NCI-H524 (cell line): ENCODE results near the gene NBPF11.
"Not testable (repeated sequence)": the region's sequence is repeated elsewhere in the genome, so short reads cannot be mapped to it uniquely, and the experiment has no call there.

Source experiments
- DNase-seq, 2 experiments: peaks; one replicate each; lab custom pipeline; 2025; lab: John Stamatoyannopoulos, UW

Gene NBPF11

DNA sequence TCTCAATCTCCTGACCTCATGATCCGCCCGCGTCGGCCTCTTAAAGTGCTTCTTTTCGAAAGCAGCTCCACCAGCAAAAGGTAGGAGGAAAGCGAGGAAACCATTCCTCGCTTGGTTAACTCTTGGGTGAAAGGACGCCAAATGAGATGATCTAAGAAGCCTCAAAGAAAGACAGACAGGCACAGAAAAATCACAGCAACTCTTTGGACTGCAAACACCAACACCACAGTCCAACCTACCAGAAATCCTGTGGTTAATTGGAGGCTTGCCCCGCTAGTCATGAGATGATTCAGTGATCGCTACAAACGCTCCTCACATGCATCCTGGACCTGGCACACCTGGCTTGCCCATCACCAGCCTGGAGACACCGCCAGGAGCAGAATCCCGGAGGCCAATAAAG is 1.1 kb downstream of the NBPF11 start:
- DNase-seq = not testable (repeated sequence)

DNA sequence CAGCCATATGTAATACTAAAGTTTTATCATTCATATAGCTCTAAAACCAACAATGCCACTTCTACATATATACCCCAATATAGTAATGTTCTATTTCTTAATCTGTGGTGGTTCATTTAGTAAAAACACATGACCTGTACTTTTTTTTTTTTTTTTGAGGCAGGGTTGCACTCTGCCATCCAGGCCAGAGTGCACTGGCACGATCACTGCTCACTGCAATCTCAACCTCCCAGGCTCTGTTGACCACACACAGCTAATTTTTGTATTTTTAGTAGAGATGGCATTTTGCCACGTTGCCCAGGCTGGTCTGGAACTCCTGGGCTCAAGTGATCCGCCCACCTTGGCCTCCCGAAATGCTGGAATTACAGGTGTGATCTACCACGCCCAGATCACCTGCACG is 2.1 kb downstream of the NBPF11 start:
- not testable (repeated sequence) for DNase-seq

DNA sequence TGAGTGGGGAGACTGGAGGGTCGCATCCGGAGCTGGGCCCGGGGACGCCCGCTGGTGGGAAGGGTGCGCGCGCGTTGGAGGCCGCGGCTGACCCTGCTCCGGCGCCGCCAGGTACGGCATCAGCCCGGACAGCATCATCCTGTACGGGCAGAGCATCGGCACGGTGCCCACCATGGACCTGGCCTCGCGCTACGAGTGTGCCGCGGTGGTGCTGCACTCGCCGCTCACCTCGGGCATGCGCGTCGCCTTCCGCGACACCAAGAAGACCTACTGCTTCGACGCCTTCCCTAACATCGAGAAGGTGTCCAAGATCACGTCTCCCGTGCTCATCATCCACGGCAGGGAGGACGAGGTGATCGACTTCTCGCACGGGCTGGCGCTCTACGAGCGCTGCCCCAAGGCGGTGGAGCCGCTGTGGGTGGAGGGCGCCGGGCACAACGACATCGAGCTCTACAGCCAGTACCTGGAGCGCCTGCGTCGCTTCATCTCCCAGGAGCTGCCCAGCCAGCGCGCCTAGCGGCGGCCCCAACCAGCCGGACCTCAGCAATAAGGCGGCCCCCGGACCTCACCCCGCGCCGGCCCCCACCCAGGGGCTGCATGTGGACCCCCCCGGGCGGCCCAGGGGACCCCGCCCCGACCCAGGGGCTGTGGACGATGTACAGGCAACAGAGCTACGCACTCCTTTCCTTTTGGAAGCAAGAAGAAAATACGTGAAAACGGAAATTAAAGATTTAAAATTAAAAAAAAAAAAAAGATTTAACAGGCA is 2.8 kb downstream of the NBPF11 start:
- DNase-seq = not testable (repeated sequence)

GRCh38 chr1:148147052-148147838 is 4.8 kb downstream of the NBPF11 start:
- not testable (repeated sequence) for DNase-seq

- DNase-seq = not testable (repeated sequence)
These were observed 5.7 kb downstream of the NBPF11 start for GRCh38 chr1:148146191-148146997.

DNA sequence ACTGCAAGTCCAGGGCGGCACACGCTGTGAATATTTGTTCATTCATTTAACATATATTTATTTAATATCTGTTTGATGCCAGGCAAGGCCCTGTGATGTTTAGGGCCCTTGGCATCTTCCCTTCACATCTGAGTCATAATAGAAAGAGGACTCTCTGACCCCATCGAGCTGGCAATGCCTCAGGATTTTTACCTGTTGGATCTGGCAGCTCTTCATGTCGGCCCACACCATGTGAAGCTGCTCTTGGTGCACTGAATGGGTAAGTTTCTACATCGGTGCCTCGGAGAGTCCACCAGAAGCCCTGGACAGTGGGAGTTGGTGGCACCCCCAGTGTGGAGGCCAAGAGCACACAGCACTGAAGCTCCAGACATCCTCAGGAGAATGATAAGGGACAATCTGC is 8.9 kb downstream of the NBPF11 start:
- not testable (repeated sequence) for DNase-seq

DNA sequence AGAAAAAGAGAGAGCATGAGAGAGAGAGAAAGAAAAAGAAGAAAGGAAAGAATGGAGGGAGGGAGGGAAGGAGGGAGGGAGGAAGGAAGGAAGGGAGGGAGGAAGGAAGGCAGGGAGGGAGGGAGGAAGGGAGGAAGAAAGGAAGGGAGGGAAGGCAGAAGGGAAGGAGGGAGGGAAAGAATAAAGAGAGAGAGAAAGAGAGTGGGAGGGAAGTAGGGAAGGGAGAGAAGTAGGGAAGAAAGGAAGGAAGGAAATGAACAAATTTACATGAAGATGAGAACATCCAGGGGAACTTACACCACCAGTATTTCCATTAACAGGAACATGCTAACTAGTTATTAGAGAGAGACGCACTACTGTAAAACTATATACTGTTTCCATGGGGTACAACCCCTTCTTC is 10.1 kb downstream of the NBPF11 start:
- not testable (repeated sequence) for DNase-seq

DNA sequence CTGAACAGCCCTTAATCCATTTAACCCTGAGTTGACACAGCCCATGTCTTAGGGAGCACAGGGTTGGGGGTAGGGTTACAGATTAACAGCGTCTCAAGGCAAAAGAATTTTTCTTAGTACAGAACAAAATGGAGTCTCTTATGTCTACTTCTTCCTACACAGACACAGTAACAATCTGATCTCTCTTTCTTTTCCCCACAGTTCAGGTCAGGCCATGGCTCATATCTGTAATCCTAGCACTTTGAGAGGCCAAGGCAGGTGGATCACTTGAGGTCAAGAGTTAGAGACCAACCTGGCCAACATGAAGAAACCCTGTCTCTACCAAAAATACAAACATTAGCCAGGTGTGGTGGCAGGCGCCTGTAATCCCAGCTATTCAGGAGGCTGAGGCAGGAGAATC is 13.5 kb downstream of the NBPF11 start:
- DNase-seq = not testable (repeated sequence)

GRCh38 chr1:148122341-148122740 is 29.7 kb downstream of the NBPF11 start:
- DNase-seq = not testable (repeated sequence)

- not testable (repeated sequence) for DNase-seq
These were observed 31.7 kb downstream of the NBPF11 start for GRCh38 chr1:148120395-148120794.

DNA sequence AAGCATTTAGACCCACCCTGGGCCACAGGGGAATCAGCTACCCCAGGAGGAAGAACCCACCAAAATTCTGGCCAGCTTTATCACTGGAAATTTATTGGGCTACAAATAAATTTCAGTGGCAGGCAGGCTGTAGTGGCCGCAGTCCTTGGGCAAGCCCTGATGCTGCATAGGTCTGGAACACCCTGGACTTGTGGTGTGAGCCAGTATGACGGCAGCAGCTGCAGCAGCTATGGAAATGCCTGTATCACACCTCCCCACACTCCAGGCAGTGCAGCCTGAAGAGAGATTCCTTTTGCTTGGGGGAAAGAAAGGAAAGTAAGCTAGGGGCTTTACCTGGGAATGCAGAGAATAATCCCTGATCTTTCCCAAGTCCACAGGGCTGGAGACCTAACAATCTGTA is 56.3 kb downstream of the NBPF11 start:
- not testable (repeated sequence) for DNase-seq

DNA sequence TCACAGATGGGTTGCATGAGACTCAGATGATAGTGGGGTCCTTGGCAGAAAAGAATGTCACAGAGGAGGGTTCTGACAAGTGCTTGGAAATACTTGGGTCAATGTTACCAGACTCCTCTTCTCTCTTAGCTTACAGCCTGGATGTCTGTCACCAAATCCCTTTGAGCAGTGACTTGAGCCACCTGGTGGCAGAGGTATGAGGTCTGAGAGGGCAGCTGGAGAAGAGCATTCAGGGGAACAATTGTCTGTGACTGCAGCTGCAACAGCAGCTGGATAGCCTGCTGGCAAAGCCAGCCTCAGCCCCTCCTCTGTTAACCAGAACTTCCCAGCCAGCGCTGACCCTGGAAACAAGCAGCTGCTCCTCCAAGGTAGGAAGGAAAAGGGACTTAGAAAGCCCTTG is 65.9 kb downstream of the NBPF11 start:
- peak in 1 of 2 experiments; percentile 16 for DNase-seq

GRCh38 chr1:148081205-148081604 is 70.9 kb downstream of the NBPF11 start:
- not testable (repeated sequence) for DNase-seq

DNA sequence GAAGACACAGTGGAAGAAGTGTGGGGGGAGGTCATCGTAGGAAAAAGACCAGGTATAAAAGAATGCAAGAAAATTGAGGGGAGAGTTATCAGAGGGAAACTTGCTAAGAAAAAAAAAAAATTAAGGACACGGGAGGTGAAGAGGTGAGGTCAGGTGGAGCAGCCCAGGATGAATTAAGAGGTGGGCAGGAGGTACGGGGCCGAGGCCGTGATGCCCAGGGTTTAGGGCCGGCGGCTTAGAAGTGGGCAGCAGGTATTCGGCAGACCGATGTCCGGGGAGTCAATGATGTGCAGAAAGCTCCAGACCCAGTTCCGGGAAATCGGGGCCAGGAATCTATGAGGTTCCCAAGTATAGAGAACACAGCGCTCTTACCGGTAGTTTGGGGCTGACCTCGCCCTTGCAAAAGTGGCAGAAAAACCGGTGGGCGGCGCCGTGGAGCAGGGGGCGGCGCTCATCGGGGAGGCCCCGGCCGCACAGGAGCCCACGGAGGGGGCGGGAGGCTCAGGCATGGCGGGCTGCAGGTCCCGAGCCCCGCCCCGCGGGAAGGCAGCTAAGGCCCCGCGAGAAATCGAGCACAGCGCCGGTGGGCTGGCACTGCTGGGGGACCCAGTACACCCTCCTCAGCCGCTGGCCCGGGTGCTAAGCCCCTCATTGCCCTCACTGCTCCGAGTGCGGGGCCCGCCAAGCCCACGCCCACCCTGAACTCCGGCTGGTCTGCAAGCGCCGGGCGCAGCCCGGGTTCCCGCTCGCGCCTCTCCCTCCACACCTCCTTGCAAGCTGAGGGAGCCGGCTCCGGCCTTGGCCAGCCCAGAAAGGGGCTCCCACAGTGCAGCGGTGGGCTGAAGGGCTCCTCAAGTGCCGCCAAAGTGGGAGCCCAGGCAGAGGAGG is 73.2 kb downstream of the NBPF11 start:
- not testable (repeated sequence) for DNase-seq

- DNase-seq = not testable (repeated sequence)
These were observed 74.0 kb downstream of the NBPF11 start for GRCh38 chr1:148078090-148078489.

DNA sequence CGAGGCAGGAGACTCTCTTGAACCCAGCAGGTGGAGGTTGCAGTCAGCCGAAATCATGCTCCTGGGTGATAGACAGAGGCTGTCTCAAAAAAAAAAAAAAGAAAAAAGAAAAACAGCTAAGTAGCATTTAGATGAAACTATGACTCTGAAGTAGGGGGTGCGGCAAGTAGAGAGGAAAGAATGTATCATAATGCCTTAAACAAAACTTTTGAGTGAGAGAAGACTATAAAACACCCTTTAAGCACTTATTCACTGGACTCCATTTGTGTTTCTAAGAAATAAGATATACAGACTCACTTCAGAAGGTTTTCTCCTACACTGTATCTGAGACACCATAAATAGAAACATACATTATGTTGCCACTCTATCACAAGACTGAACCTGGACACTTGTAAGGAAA is 74.6 kb downstream of the NBPF11 start:
- not testable (repeated sequence) for DNase-seq

DNA sequence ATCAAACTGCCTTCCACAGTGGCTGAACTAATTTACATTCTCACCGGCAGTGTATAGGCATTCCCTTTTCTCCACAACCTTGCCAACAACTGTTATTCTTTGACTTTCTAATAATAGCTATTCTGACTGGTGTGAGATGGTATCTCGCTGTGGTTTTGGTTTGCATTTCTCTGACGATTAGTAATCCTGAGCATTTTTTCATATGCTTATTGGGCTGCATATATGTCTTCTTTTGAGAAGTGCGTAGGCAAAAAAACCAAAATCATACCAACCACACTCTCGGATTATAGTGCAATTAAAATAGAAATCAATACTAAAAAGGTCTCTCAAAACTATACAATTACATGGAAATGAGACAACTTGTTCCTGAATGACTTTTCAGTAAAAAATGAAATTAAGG is 78.7 kb downstream of the NBPF11 start:
- DNase-seq = not testable (repeated sequence)

DNA sequence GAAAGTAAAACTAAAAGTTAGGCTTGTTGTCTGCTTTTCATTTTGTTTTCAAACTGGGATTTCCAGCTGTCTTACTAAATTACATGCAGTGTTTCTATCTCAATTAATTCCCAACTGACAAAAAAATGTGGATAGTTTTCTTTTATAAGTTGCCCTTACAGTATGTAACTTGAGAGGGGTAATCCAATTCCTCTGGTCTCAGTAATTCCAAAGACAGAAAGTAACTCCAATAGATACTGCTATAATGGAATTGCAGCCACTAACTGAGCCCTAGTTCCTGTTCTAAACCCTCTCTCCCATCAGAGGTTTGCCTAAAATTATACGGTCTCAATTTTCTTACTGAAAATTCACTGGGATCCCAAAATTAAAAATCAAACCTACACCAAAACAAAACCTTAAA is 83.5 kb downstream of the NBPF11 start:
- not testable (repeated sequence) for DNase-seq

DNA sequence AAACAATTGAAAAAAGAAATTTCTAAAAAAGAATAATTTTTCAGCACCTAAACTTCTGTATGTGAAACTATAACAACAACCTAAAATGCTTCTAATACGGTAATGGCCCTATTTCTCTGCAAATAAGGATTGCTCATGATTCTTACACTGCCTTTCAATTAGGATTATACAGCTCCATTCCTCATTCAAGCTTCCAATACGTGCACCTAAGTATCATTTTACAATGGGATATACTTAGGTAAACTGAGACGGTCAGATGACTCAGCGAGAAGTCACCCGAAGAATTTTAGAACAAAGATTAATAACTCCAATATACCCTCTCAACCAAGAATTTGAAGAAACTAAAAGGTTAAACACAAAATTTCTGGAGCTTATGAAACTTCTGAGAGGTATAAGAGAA is 83.9 kb downstream of the NBPF11 start:
- DNase-seq = not testable (repeated sequence)

DNA sequence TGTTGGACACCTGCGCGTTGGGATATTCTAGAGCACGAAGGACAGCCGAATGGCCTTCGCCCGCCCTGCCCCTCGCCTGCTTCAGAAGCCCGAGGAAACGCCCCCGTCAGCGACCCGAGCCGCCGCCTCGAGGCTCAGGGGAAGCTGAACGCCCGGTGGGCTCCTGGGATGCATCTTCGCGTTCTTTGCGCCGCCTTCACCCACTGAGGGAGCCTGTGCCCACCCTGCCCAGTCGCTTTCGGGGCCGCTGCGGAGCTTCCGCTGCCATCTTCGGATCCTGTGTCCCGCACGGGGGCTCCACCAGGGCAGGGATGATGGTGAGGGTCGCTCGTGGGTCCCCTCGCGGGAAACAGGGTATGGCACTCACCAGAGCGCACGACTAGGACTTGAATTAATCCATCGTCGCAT is 91.8 kb downstream of the NBPF11 start:
- not testable (repeated sequence) for DNase-seq

GRCh38 chr1:148057384-148057783 is 94.7 kb downstream of the NBPF11 start:
- DNase-seq = not testable (repeated sequence)
